ENCODE results near the gene NGEF. TPM values are rescaled to one million over a fixed set of nuclear protein-coding genes. Genes with fewer than 3 reads are reported as not detected.

The NGEF gene
- total and polyA plus RNA-seq, 12 donors = 10.1 to 467 (median 46.1) TPM

- 92 to 100% (median 96%) methylated on average over 1 of the region's 1 CpG for WGBS, 4 donors
- H3K4me1 ChIP-seq (replicated peaks in 1 of 2) = no peaks in the 10 kb centered on the region
- no peak overlapping the region for H3K4me3 ChIP-seq
- no peaks in the 10 kb centered on the region for H3K36me3 ChIP-seq (replicated peaks in 1 of 2)
- H3K27ac ChIP-seq = no peak overlapping the region
- no peak for TF ChIP-seq CTCF (IDR thresholded peaks at IDR 0.05)
- TF ChIP-seq POLR2A (IDR thresholded peaks at IDR 0.05) = no peak
- intact Hi-C loops (cut with DNase I) = no loop called here
- no peaks in the 10 kb centered on the region for H3K9me3 ChIP-seq (replicated peaks in 1 of 3)
- no peaks in the 10 kb centered on the region for H3K27me3 ChIP-seq
- no peak for DNase-seq
Observed at GRCh38 chr2:233015019-233015645, 2.1 kb upstream of the NGEF start.

GRCh38 chr2:233013650-233014049, 594 bp upstream of the NGEF start:
- DNase-seq = no peak
- Histone ChIP-seq H3K27ac (no peak overlapping the region), H3K9me3 (replicated peaks in 1 of 3) (no peaks in the 10 kb centered on the region), H3K27me3 (no peaks in the 10 kb centered on the region), H3K4me1 (replicated peaks in 1 of 2) (no peaks in the 10 kb centered on the region), H3K4me3 (no peak overlapping the region), H3K36me3 (replicated peaks in 1 of 2) (no peaks in the 10 kb centered on the region)
- intact Hi-C loops (cut with DNase I) = no loop called here
- TF ChIP-seq POLR2A (IDR thresholded peaks at IDR 0.05) (no peak), CTCF (IDR thresholded peaks at IDR 0.05) (no peak)
- WGBS, 4 donors = 84 to 100% (median 90%) methylated on average over 1 of the region's 1 CpG

- Histone ChIP-seq H3K36me3 (replicated peaks in 1 of 2) (no peaks in the 10 kb centered on the region), H3K4me3 (no peak overlapping the region), H3K27ac (no peak overlapping the region), H3K9me3 (replicated peaks in 1 of 3) (no peaks in the 10 kb centered on the region), H3K27me3 (no peaks in the 10 kb centered on the region), H3K4me1 (replicated peaks in 1 of 2) (no peaks in the 10 kb centered on the region)
- DNase-seq = peak in 2 of 7 donors; percentile 7 to 51
- TF ChIP-seq POLR2A (IDR thresholded peaks at IDR 0.05) (no peak), CTCF (IDR thresholded peaks at IDR 0.05) (no peak)
- intact Hi-C loops (cut with DNase I) = no loop called here
- 66 to 73% (median 68%) methylated on average over 10 to 12 of the region's 12 CpGs for WGBS, 4 donors
Observed at GRCh38 chr2:233012301-233012971, 620 bp downstream of the NGEF start.

- Histone ChIP-seq H3K27ac (no peak overlapping the region), H3K27me3 (no peaks in the 10 kb centered on the region), H3K4me3 (no peak overlapping the region), H3K9me3 (replicated peaks in 1 of 3) (no peaks in the 10 kb centered on the region), H3K4me1 (replicated peaks in 1 of 2) (no peaks in the 10 kb centered on the region), H3K36me3 (replicated peaks in 1 of 2) (no peaks in the 10 kb centered on the region)
- intact Hi-C loops (cut with DNase I) = no loop called here
- no peak for TF ChIP-seq POLR2A (IDR thresholded peaks at IDR 0.05)
- no peak for TF ChIP-seq CTCF (IDR thresholded peaks at IDR 0.05)
- DNase-seq = peak in 3 of 7 donors; percentile 6 to 35 (median 6)
- WGBS, 4 donors = 60 to 97% (median 95%) methylated on average over 1 of the region's 1 CpG
Observed at GRCh38 chr2:233011702-233012131, 1.3 kb downstream of the NGEF start.

Measured in adrenal gland (tissue), 12 donors.